WERI-Rb-1 (cell line): Measurements from ENCODE around the gene AKAP6.

Source experiments
- DNase-seq: peaks from one replicate; pipeline ENCODE4 v3.0.0-alpha.2; 2020
- H3K27ac ChIP-seq: fragments of 250-450 bp; sonication (Bioruptor Pico); 2 replicates; pipeline ENCODE4 v1.5.1; 2020; ENCODE audit warnings: mild to moderate bottlenecking, moderate library complexity
- H3K27me3 ChIP-seq: fragments of 250-450 bp; sonication (Bioruptor Pico); 2 replicates; pipeline ENCODE4 v1.5.1; 2021; ENCODE audit warnings: mild to moderate bottlenecking, low read depth, moderate library complexity; ENCODE audit not compliant: insufficient read depth, severe bottlenecking
- H3K36me3 ChIP-seq: fragments of 250-450 bp; sonication (Bioruptor Pico); 2 replicates; pipeline ENCODE4 v1.5.1; 2020; ENCODE audit warnings: mild to moderate bottlenecking, moderate library complexity
- H3K4me3 ChIP-seq: 2 replicates; pipeline ENCODE4 v1.5.1; 2011; ENCODE audit warnings: low read depth, mild to moderate bottlenecking, control low read depth, low read length
- H3K9me3 ChIP-seq: fragments of 250-450 bp; sonication (Bioruptor Pico); 2 replicates; pipeline ENCODE4 v1.5.1; 2021; ENCODE audit warnings: mild to moderate bottlenecking, moderate library complexity; ENCODE audit not compliant: severe bottlenecking
- TF ChIP-seq, protein P1 (sequence below): IDR thresholded peaks from 2 replicates; pipeline ENCODE4 v1.5.1; 2011; ENCODE audit warnings: low read depth, mild to moderate bottlenecking, control low read depth, inconsistent platforms, low read length

AKAP6 gene

DNA sequence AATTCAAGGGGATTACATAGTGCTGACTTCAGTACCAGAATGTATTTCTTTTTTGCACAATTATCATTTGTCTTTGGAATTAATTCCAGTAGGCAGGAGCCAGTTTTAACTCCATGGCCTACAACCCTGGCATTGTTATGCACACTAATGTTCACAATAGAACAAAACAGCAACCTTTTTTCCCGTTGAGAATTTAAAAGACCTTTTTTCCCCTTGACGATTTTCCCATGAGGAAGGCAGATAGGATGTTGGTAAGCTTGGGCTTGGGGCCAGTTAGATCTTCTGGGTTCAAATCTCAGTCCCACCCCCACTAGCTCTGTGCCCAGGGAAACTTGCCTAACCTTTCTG, 13.7 kb downstream of the AKAP6 start:
- H3K9me3 ChIP-seq: peaks cover 2% of the 10 kb centered on the region
- H3K27ac ChIP-seq: no peak overlapping the region
- H3K36me3 ChIP-seq: no peaks in the 10 kb centered on the region
- TF ChIP-seq, protein P1, sequence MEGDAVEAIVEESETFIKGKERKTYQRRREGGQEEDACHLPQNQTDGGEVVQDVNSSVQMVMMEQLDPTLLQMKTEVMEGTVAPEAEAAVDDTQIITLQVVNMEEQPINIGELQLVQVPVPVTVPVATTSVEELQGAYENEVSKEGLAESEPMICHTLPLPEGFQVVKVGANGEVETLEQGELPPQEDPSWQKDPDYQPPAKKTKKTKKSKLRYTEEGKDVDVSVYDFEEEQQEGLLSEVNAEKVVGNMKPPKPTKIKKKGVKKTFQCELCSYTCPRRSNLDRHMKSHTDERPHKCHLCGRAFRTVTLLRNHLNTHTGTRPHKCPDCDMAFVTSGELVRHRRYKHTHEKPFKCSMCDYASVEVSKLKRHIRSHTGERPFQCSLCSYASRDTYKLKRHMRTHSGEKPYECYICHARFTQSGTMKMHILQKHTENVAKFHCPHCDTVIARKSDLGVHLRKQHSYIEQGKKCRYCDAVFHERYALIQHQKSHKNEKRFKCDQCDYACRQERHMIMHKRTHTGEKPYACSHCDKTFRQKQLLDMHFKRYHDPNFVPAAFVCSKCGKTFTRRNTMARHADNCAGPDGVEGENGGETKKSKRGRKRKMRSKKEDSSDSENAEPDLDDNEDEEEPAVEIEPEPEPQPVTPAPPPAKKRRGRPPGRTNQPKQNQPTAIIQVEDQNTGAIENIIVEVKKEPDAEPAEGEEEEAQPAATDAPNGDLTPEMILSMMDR: no peak
- H3K27me3 ChIP-seq: no peaks in the 10 kb centered on the region
- no peak overlapping the region for H3K4me3 ChIP-seq
- no peak for DNase-seq

DNA sequence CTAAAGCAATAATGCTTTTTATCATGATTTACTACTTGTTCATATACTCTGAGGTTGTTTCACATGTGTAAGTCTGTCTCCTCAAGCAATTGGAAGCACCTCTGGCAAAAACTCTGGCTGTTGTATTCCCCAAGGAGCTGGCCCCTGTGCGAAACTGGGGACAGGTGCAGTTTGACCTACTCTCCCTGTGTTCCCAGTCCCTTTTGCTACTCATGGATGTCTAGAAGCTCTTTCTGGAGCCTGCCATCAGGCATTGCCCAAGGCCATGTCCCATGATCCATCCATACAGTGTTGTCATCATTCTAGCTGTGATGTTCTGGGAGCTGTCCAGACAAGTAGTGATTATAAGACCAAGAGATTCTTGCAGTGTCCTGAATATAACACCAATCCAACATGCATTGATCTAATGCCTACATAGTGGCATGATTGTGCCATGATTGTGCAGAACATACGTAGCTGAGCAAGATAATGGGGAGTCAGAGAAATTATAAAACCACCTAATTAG, 14.9 kb downstream of the AKAP6 start:
- Histone ChIP-seq H3K36me3 (no peaks in the 10 kb centered on the region), H3K27me3 (no peaks in the 10 kb centered on the region), H3K27ac (no peak overlapping the region), H3K4me3 (no peak overlapping the region), H3K9me3 (peaks cover 2% of the 10 kb centered on the region)
- TF ChIP-seq, protein P1: no peak
- DNase-seq: no peak

DNA sequence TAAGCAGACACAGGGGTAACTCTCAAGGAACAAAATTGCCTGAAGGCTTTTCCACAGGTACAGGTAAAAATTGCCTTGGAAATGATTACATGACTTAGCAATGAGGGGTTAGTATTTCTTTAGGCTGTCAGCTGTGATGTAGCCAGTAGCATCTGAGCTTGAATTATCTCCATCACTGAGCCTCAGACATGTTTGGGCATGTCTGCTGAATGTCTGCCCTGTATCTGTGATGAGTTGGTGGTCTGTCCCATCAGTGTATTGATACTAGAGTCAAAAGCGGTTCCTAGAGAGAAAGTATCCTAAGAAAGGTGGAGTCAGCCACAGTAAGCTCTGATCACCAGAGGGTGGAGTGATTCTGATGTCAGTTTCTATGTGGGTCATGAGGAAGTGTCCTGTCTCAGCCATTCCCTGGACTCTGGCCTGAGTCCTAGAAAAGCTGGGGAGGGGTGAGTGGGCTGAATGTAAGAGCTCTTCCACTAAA, 16.3 kb downstream of the AKAP6 start:
- Histone ChIP-seq H3K9me3 (peaks cover 2% of the 10 kb centered on the region), H3K27ac (peak overlapping the region; percentile 78), H3K36me3 (no peaks in the 10 kb centered on the region), H3K4me3 (no peak overlapping the region), H3K27me3 (no peaks in the 10 kb centered on the region)
- TF ChIP-seq, protein P1: no peak
- peak; percentile 25 for DNase-seq

DNA sequence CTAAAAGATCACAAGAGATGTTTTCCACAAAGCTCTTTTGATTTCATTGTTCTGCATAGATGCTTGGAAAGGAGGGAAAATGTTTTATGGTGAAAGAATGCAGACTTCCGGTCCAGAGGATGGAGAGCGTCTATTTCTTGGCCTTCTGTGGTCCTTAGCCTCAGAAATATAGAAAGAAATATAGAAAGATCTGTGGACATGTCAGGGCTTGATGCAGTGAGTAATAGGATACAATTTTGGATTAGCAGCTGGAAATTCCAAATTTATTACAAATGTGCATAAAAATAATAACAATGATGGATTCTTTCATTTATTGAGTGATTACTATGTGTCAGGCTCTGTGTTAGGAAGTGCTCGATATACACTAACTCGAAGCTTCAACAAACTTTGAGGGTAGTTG, 20.2 kb downstream of the AKAP6 start:
- Histone ChIP-seq H3K4me3 (no peak overlapping the region), H3K9me3 (no peaks in the 10 kb centered on the region), H3K27ac (no peak overlapping the region), H3K27me3 (no peaks in the 10 kb centered on the region), H3K36me3 (no peaks in the 10 kb centered on the region)
- no peak for DNase-seq
- TF ChIP-seq, protein P1: no peak

DNA sequence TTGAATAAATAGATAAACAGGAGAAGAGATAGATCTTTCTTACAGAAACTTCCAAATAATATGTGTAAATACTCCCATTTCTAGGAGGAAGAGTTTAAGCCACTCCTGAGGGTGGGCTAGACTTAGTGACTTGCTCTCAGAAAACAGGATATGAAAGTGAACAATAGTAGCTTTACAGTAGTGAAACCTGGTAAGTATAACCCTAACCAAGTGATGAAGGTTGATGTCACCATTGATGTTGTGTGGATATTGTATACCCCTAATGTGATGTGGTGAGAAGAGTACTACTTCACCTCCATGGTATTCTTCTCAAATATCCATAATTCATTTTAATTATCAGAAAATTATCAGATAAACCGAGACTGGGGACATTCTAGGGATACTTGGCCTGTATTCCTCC, 20.9 kb downstream of the AKAP6 start:
- DNase-seq: no peak
- TF ChIP-seq, protein P1: no peak
- H3K27ac ChIP-seq: no peak overlapping the region

DNA sequence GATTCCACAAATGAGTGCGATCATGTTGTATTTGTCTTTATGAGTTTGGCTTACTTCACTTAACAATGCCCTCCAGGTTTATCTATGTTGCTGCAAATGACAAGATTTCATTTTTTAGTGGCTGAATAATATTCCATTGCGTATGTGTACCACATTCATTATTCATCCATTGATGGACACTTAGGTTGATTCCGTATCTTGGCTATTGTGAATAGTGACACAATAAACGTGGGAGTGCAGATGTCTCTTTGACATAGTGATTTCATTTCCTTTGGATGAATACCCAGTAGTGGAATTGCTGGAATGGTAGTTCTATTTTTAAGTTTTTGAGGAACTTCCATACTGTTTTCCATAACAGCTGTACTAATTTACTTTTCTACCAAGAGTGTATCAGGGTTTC, 23.5 kb downstream of the AKAP6 start:
- DNase-seq: no peak
- no peaks in the 10 kb centered on the region for H3K27me3 ChIP-seq
- TF ChIP-seq, protein P1: no peak

More for the DNA sequence above, 20.9 kb downstream of the AKAP6 start:
- Histone ChIP-seq H3K4me3 (no peak overlapping the region), H3K9me3 (no peaks in the 10 kb centered on the region), H3K27me3 (no peaks in the 10 kb centered on the region), H3K36me3 (no peaks in the 10 kb centered on the region)

More for the DNA sequence above, 23.5 kb downstream of the AKAP6 start:
- no peaks in the 10 kb centered on the region for H3K9me3 ChIP-seq
- H3K36me3 ChIP-seq: no peaks in the 10 kb centered on the region
- H3K4me3 ChIP-seq: no peak overlapping the region
- no peak overlapping the region for H3K27ac ChIP-seq
